Lower lobe of right lung (tissue), 2 donors: ENCODE measurements around the gene XPO4. TPM values are rescaled to one million over a fixed set of nuclear protein-coding genes. Genes with fewer than 3 reads are reported as not detected.

Experiments
- ATAC-seq, 2 donors: fragments of 200-7000 bp; cut with Tn5 transposase; one replicate each; pipeline ENCODE4 v1.9.1; 2020 to 2022; ENCODE audit warnings: mild to moderate bottlenecking in 2 of 2, moderate library complexity in 2 of 2
- DNase-seq: peaks from one replicate; pipeline ENCODE4 v3.0.0-alpha.2; 2020
- H3K27ac ChIP-seq: fragments of 200-600 bp; one replicate; pipeline ENCODE4 v1.8.0; 2022
- H3K27me3 ChIP-seq: fragments of 200-600 bp; one replicate; pipeline ENCODE4 v1.8.0; 2022; ENCODE audit warnings: low read depth
- H3K36me3 ChIP-seq: fragments of 200-600 bp; one replicate; pipeline ENCODE4 v1.8.0; 2022; ENCODE audit warnings: mild to moderate bottlenecking
- H3K4me1 ChIP-seq: fragments of 200-600 bp; one replicate; pipeline ENCODE4 v1.8.0; 2022
- H3K4me3 ChIP-seq: fragments of 200-600 bp; one replicate; pipeline ENCODE4 v1.8.0; 2022; ENCODE audit warnings: mild to moderate bottlenecking
- H3K9me3 ChIP-seq: fragments of 200-600 bp; one replicate; pipeline ENCODE4 v1.8.0; 2022
- intact Hi-C: fragments of 100-400 bp; cut with DNase I; formaldehyde crosslinking; loops from one replicate; pipeline ENCODE4 v1.11.0; 2022
- total RNA-seq: library from RNA; stranded (reverse); fragmentation: NEBNext Ultra II Directional; extraction: Animal tissue kit (Norgen Biotek cat#: 25700); gene quantifications from one replicate; pipeline ENCODE4 v1.2.1, GENCODE V29; 2021
- TF ChIP-seq, protein P1 (sequence below): fragments of 200-600 bp; IDR thresholded peaks from one replicate; pipeline ENCODE4 v1.8.0; 2022; ENCODE audit warnings: antibody characterized with exemption, mild to moderate bottlenecking
- donor health status: DM: no; HTN: yes; CAD: no; lungs with severe emphysema.

Gene XPO4
- total RNA-seq, 1 donor from 2014 or later: 17.1 TPM

DNA sequence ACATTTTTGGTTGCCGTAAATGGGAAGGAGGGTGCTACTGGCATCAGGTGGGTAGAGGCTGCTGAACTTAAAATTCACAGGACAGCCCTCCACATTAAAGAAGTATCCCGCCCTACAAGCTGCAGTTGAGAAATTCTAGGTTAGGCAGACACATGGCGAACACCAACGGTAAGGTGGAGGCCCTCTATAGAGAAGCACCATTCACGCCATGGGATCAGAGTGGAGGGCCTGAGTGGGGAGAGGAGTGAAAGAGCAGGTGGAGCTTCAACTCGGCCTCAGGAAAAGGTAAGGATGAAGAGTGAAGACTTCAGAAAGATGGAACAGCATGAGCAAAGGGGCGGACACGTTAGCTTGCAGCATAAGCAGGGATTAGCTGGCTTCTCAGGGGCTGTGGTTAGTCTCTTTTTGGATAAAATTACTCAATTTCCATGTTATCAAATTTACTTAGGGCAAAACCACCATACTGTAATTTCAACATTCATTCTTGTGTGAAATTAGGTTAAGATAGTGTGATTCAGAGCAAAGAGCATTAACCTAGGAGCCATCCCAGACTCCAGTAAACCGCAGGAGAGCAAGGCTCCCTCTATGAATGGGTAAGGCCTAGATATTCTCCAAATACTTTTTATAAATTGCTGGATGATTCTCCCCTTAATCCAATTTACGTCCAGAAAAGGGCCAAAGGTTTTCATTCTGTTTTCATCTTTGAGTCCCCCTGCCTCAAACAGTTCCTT lies 130.0 kb downstream of the XPO4 start:
- no peak for DNase-seq
- H3K9me3 ChIP-seq: peaks cover 2% of the 10 kb centered on the region
- H3K36me3 ChIP-seq: no peaks in the 10 kb centered on the region
- H3K4me1 ChIP-seq: peaks cover 9% of the 10 kb centered on the region
- TF ChIP-seq, protein P1, sequence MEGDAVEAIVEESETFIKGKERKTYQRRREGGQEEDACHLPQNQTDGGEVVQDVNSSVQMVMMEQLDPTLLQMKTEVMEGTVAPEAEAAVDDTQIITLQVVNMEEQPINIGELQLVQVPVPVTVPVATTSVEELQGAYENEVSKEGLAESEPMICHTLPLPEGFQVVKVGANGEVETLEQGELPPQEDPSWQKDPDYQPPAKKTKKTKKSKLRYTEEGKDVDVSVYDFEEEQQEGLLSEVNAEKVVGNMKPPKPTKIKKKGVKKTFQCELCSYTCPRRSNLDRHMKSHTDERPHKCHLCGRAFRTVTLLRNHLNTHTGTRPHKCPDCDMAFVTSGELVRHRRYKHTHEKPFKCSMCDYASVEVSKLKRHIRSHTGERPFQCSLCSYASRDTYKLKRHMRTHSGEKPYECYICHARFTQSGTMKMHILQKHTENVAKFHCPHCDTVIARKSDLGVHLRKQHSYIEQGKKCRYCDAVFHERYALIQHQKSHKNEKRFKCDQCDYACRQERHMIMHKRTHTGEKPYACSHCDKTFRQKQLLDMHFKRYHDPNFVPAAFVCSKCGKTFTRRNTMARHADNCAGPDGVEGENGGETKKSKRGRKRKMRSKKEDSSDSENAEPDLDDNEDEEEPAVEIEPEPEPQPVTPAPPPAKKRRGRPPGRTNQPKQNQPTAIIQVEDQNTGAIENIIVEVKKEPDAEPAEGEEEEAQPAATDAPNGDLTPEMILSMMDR: no peak
- H3K27ac ChIP-seq: peak overlapping the region; percentile 94
- no peak for ATAC-seq
- H3K4me3 ChIP-seq: peak overlapping the region; percentile 83
- H3K27me3 ChIP-seq: no peaks in the 10 kb centered on the region
- intact Hi-C loops: no loop called here

DNA sequence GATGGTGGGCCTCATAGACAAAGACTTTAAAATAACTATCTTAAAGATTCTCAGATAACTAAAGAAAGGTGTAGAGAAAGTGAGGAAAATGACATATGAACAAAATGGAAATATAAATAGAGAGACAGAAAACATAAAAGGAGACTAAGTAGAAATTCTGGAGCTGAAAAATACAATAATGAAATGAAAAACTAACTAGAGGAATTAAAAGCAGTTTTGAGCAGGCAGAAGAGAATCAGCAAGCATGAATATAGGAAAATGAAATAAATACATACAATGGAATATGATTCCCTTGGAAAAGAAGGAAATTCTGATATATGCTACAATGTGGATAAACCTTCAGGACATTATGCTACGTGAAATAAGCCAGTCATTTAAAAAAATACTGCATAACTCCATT lies 132.7 kb downstream of the XPO4 start:
- Histone ChIP-seq H3K4me3 (no peak overlapping the region), H3K27ac (no peak overlapping the region), H3K36me3 (no peaks in the 10 kb centered on the region), H3K4me1 (peaks cover 9% of the 10 kb centered on the region), H3K9me3 (peaks cover 12% of the 10 kb centered on the region), H3K27me3 (no peaks in the 10 kb centered on the region)
- TF ChIP-seq, protein P1: no peak
- DNase-seq (no peak), ATAC-seq (no peak)
- intact Hi-C loops: no loop called here

DNA sequence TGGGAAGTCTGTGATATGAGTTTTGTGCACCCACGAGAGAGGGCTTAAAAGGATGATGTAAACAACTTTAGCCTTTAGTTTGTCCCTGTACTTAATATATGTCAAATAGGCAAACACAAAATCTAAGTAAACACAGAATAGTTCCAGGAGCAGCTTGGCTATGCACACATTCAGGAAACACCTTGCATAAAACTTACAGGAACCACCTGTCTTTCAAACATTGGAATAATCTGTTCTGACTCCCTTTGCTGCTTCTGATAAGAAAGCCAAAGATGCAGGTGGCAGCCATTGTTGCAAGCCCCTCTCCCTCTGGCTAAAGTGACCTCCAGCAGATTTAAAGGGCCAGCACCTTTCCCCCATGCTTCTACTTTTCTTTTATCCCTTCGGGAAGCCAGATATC lies 133.5 kb downstream of the XPO4 start:
- DNase-seq (no peak), ATAC-seq (no peak)
- Histone ChIP-seq H3K27ac (no peak overlapping the region), H3K27me3 (no peaks in the 10 kb centered on the region), H3K4me1 (peaks cover 9% of the 10 kb centered on the region), H3K9me3 (peaks cover 12% of the 10 kb centered on the region), H3K36me3 (no peaks in the 10 kb centered on the region), H3K4me3 (no peak overlapping the region)
- intact Hi-C loops: no loop called here
- TF ChIP-seq, protein P1: no peak

DNA sequence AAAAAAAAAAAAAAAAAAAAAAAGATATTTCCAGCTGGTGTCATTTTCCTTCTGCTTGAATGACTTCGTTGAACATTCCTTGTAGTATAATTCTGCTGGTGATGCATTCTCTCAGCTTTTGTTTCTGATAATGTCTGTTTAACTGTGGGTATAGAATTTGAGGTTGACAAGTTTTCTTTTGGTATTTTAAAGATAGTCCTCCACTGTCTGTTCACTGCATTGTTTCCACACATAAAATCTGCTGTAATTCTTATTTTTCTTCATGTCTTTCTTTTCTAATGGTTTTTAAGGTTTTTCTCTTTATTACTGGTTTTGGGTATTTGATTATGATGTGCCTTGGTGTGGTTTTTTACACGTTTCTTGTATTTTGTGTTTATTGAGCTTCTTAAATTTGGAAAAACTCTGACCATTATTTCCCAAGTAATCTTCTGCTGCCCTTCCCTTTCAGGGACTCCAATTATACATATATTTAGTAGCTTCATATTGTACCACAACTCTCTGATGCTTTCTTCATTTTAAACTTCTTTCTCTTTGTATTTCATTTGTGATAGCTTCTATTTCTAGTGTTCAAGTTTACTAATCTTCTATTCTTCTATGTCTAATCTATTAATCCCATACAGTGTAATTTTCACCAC lies 135.1 kb downstream of the XPO4 start:
- Histone ChIP-seq H3K36me3 (no peaks in the 10 kb centered on the region), H3K27me3 (no peaks in the 10 kb centered on the region), H3K9me3 (peaks cover 12% of the 10 kb centered on the region), H3K4me1 (peaks cover 3% of the 10 kb centered on the region), H3K4me3 (no peak overlapping the region), H3K27ac (no peak overlapping the region)
- TF ChIP-seq, protein P1: no peak
- ATAC-seq: no peak
- DNase-seq: no peak
- intact Hi-C loops: no loop called here

DNA sequence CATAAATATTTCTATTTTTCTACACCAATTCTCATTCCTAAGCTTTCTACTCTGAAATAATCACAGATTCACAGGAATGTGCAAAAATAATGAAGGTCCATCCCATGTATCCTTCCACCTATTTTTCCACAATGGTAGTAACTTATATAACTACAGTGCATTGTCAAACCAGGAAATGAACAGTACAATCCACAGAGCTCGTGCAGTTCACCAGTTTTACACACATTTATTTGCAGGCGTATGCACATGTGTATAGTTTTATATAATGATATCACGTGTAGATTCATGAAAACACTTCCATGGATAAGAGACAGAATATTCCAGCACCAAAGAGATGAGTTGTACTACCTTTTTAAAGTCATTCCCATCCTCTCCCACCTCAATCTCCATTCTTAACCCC lies 141.7 kb downstream of the XPO4 start:
- TF ChIP-seq, protein P1: no peak

More for the DNA sequence above, 141.7 kb downstream of the XPO4 start:
- Histone ChIP-seq H3K27ac (no peak overlapping the region), H3K9me3 (no peaks in the 10 kb centered on the region), H3K4me1 (no peaks in the 10 kb centered on the region), H3K27me3 (no peaks in the 10 kb centered on the region), H3K36me3 (no peaks in the 10 kb centered on the region), H3K4me3 (no peak overlapping the region)
- intact Hi-C loops: no loop called here
- ATAC-seq: no peak
- no peak for DNase-seq
